Measurements from ENCODE around the gene SF1. TPM values are rescaled to one million over a fixed set of nuclear protein-coding genes. Genes with fewer than 3 reads are reported as not detected.

Gene SF1
- total RNA-seq, 2 experiments from 2014 or later = 247 to 535 TPM

GRCh38 chr11:64762674-64763525 is 15.4 kb downstream of the SF1 start:
- H3K27ac ChIP-seq (ENCODE audit: low read depth, low read length, poor library complexity, severe bottlenecking) = peak overlapping the region; percentile 66
- H4K20me1 ChIP-seq (ENCODE audit: insufficient read depth, low read length) = peaks cover 18% of the 10 kb centered on the region
- intact Hi-C loops (cut with micrococcal nuclease; ENCODE audit: unreplicated experiment) = loop anchor here (1.0 kb wide), 1 partner anchor 20 kb away; no protein-coding TSS in a partner anchor
- POLR2A ChIA-PET = interaction anchor here (1.7 to 3.1 kb wide), 4 partner anchors 9 to 16 kb away, joined by 8 to 15 read pairs (median 9); partner anchors contain the start of gene SF1
- no peak for TF ChIP-seq EZH2phosphoT487 (IDR thresholded peaks at IDR 0.05; ENCODE audit: borderline replicate concordance, low read depth, low read length)
- TF ChIP-seq, protein P1, sequence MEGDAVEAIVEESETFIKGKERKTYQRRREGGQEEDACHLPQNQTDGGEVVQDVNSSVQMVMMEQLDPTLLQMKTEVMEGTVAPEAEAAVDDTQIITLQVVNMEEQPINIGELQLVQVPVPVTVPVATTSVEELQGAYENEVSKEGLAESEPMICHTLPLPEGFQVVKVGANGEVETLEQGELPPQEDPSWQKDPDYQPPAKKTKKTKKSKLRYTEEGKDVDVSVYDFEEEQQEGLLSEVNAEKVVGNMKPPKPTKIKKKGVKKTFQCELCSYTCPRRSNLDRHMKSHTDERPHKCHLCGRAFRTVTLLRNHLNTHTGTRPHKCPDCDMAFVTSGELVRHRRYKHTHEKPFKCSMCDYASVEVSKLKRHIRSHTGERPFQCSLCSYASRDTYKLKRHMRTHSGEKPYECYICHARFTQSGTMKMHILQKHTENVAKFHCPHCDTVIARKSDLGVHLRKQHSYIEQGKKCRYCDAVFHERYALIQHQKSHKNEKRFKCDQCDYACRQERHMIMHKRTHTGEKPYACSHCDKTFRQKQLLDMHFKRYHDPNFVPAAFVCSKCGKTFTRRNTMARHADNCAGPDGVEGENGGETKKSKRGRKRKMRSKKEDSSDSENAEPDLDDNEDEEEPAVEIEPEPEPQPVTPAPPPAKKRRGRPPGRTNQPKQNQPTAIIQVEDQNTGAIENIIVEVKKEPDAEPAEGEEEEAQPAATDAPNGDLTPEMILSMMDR (conservative IDR thresholded peaks at IDR 0.05; ENCODE audit: low read length) = no peak
- peak overlapping the region; percentile 30; the same call in 1 of the 2 replicates for H3K4me2 ChIP-seq (ENCODE audit: low read length)
- peaks cover 49% of the 10 kb centered on the region for H3K4me1 ChIP-seq (ENCODE audit: insufficient read depth, low read length, poor library complexity, severe bottlenecking)
- peaks cover 60% of the 10 kb centered on the region for H3K36me3 ChIP-seq (ENCODE audit: insufficient read depth, low read length)
- H3K4me3 ChIP-seq (ENCODE audit: low read depth, low read length, poor library complexity, severe bottlenecking) = no peak overlapping the region
- H3K9me2 ChIP-seq (ENCODE audit: insufficient read depth, low read length) = no peaks in the 10 kb centered on the region
- CTCF ChIA-PET (ENCODE audit: unreplicated experiment) = interaction anchor here (0.5 kb wide), 3 partner anchors 15 to 96 kb away, joined by 3 read pairs; partner anchors contain the start of gene SF1
- H3K9me3 ChIP-seq (ENCODE audit: low read length) = no peaks in the 10 kb centered on the region
- peak; percentile 77 for DNase-seq (ENCODE audit: low spot score)
- H3K79me2 ChIP-seq (ENCODE audit: insufficient read depth, low read depth, low read length) = peaks cover 13% of the 10 kb centered on the region; the same call in 1 of the 2 replicates
- H2AFZ ChIP-seq (ENCODE audit: low read length) = no peak overlapping the region
- BruUV-seq (replicated peaks) = no TSS peak

- Histone ChIP-seq H2AFZ (ENCODE audit: low read length) (no peak overlapping the region), H4K20me1 (ENCODE audit: insufficient read depth, low read length) (peaks cover 14% of the 10 kb centered on the region), H3K79me2 (ENCODE audit: insufficient read depth, low read depth, low read length) (peaks cover 7% of the 10 kb centered on the region; the same call in 1 of the 2 replicates), H3K4me3 (ENCODE audit: low read depth, low read length, poor library complexity, severe bottlenecking) (no peak overlapping the region), H3K36me3 (ENCODE audit: insufficient read depth, low read length) (peaks cover 54% of the 10 kb centered on the region), H3K27ac (ENCODE audit: low read depth, low read length, poor library complexity, severe bottlenecking) (peak overlapping the region; percentile 66), H3K9me3 (ENCODE audit: low read length) (no peaks in the 10 kb centered on the region), H3K4me2 (ENCODE audit: low read length) (no peak overlapping the region), H3K9me2 (ENCODE audit: insufficient read depth, low read length) (no peaks in the 10 kb centered on the region), H3K4me1 (ENCODE audit: insufficient read depth, low read length, poor library complexity, severe bottlenecking) (peaks cover 49% of the 10 kb centered on the region)
- intact Hi-C loops (cut with micrococcal nuclease; ENCODE audit: unreplicated experiment) = no loop called here
- no peak for DNase-seq (ENCODE audit: low spot score)
- TF ChIP-seq, protein P1 (conservative IDR thresholded peaks at IDR 0.05; ENCODE audit: low read length) = no peak
- TF ChIP-seq EZH2phosphoT487 (IDR thresholded peaks at IDR 0.05; ENCODE audit: borderline replicate concordance, low read depth, low read length) = no peak
- ChIA-PET POLR2A (interaction anchor here (0.7 to 3.1 kb wide), 3 partner anchors 9 to 14 kb away, joined by 3 to 15 read pairs (median 8); no protein-coding TSS in a partner anchor), CTCF (ENCODE audit: unreplicated experiment) (interaction anchor here (0.5 kb wide), 2 partner anchors 16 to 86 kb away, joined by 3 read pairs; partner anchors contain the start of gene SF1)
- no TSS peak for BruUV-seq (replicated peaks)
Measured at GRCh38 chr11:64762277-64762673, 16.1 kb downstream of the SF1 start.
